H9 (cell line): ENCODE measurements around the gene ATP5PB. TPM values are rescaled to one million over a fixed set of nuclear protein-coding genes. Genes with fewer than 3 reads are reported as not detected.

Experiments
- DNase-seq: peaks from one replicate; pipeline ENCODE4 v3.0.0-alpha.2; 2017
- H2AFZ ChIP-seq: one replicate; pipeline ENCODE4 v1.6.1; 2013; ENCODE audit warnings: mild to moderate bottlenecking, low read length, control low read depth, moderate library complexity
- H2AK5ac ChIP-seq: 2 replicates; pipeline ENCODE4 v1.6.1; 2013; ENCODE audit warnings: low read length, control low read depth, mixed read lengths; ENCODE audit not compliant: insufficient read length
- H2BK120ac ChIP-seq: one replicate; pipeline ENCODE4 v1.6.1; 2013; ENCODE audit warnings: low read depth, mild to moderate bottlenecking, low read length, control low read depth, inconsistent platforms; ENCODE audit not compliant: poor library complexity, severe bottlenecking
- H2BK12ac ChIP-seq: 2 replicates; pipeline ENCODE4 v1.6.1; 2013; ENCODE audit warnings: low read length, control low read depth, mixed read lengths, low read depth; ENCODE audit not compliant: insufficient read length
- H2BK15ac ChIP-seq: 2 replicates; pipeline ENCODE4 v1.6.1; 2013; ENCODE audit warnings: low read depth, low read length, control low read depth
- H2BK20ac ChIP-seq: one replicate; pipeline ENCODE4 v1.6.1; 2013; ENCODE audit warnings: low read depth, mild to moderate bottlenecking, low read length, control low read depth, inconsistent platforms; ENCODE audit not compliant: poor library complexity, severe bottlenecking
- H2BK5ac ChIP-seq: 2 replicates; pipeline ENCODE4 v1.6.1; 2013; ENCODE audit warnings: low read length, control low read depth, mixed read lengths; ENCODE audit not compliant: insufficient read length
- H3K14ac ChIP-seq: 2 replicates; pipeline ENCODE4 v1.6.1; 2013; ENCODE audit warnings: low read length, control low read depth; ENCODE audit not compliant: insufficient read depth
- H3K18ac ChIP-seq: 2 replicates; pipeline ENCODE4 v1.6.1; 2013; ENCODE audit warnings: low read depth, mild to moderate bottlenecking, mixed read lengths, low read length, control low read depth; ENCODE audit not compliant: insufficient read length
- H3K23ac ChIP-seq: 2 replicates; pipeline ENCODE4 v1.6.1; 2013; ENCODE audit warnings: low read length, control low read depth, mixed read lengths, low read depth; ENCODE audit not compliant: insufficient read length
- H3K23me2 ChIP-seq: 2 replicates; pipeline ENCODE4 v1.6.1; 2013; ENCODE audit warnings: low read depth, mild to moderate bottlenecking, mixed read lengths, low read length, control low read depth; ENCODE audit not compliant: insufficient read length, poor library complexity, severe bottlenecking
- H3K27ac ChIP-seq: 2 replicates; pipeline ENCODE4 v1.5.1; 2013; ENCODE audit warnings: low read length, control low read depth, mixed read lengths, low read depth; ENCODE audit not compliant: insufficient read length
- H3K27me3 ChIP-seq: 2 replicates; pipeline ENCODE4 v1.6.1; 2013; ENCODE audit warnings: low read length, control low read depth, inconsistent platforms; ENCODE audit not compliant: insufficient read depth
- H3K4ac ChIP-seq: 2 replicates; pipeline ENCODE4 v1.6.1; 2013; ENCODE audit warnings: low read depth, mild to moderate bottlenecking, control low read depth, inconsistent platforms, low read length, moderate library complexity
- H3K4me1 ChIP-seq: 2 replicates; pipeline ENCODE4 v1.6.1; 2013; ENCODE audit warnings: low read length, control low read depth, inconsistent platforms; ENCODE audit not compliant: insufficient read depth
- H3K4me2 ChIP-seq: 2 replicates; pipeline ENCODE4 v1.6.1; 2013; ENCODE audit warnings: low read length, control low read depth, mixed read lengths; ENCODE audit not compliant: insufficient read length, insufficient read depth
- H3K56ac ChIP-seq: 2 replicates; pipeline ENCODE4 v1.6.1; 2013; ENCODE audit warnings: low read depth, mild to moderate bottlenecking, mixed read lengths, low read length, control low read depth; ENCODE audit not compliant: insufficient read length
- H3K79me1 ChIP-seq: 2 replicates; pipeline ENCODE4 v1.6.1; 2013; ENCODE audit warnings: low read depth, mild to moderate bottlenecking, moderate library complexity, low read length, control low read depth, inconsistent platforms; ENCODE audit not compliant: insufficient read depth, poor library complexity, severe bottlenecking
- H3K79me2 ChIP-seq: 2 replicates; pipeline ENCODE4 v1.6.1; 2013; ENCODE audit warnings: low read length, control low read depth, inconsistent platforms; ENCODE audit not compliant: insufficient read depth
- H3K9ac ChIP-seq: 2 replicates; pipeline ENCODE4 v1.6.1; 2013; ENCODE audit warnings: low read length, control low read depth, mixed read lengths; ENCODE audit not compliant: insufficient read length; ENCODE audit errors: extremely low read depth
- H3K9me3 ChIP-seq: one replicate; pipeline ENCODE4 v1.6.1; 2013; ENCODE audit warnings: low read depth, low read length, inconsistent platforms; ENCODE audit not compliant: control insufficient read depth
- H3T11ph ChIP-seq: one replicate; pipeline ENCODE4 v1.6.1; 2013; ENCODE audit warnings: mild to moderate bottlenecking, low read length, control low read depth, inconsistent platforms
- H4K20me1 ChIP-seq: one replicate; pipeline ENCODE4 v1.6.1; 2013; ENCODE audit not compliant: control insufficient read depth, insufficient read length, insufficient read depth
- H4K5ac ChIP-seq: 2 replicates; pipeline ENCODE4 v1.6.1; 2013; ENCODE audit warnings: low read depth, mild to moderate bottlenecking, mixed read lengths, low read length, control low read depth; ENCODE audit not compliant: insufficient read length
- H4K8ac ChIP-seq: replicated peaks from 2 replicates; pipeline ENCODE4 v1.6.1; 2013; ENCODE audit warnings: low read length, control low read depth, mixed read lengths, low read depth; ENCODE audit not compliant: insufficient read length
- H4K91ac ChIP-seq: 2 replicates; pipeline ENCODE4 v1.6.1; 2013; ENCODE audit warnings: low read depth, mild to moderate bottlenecking, moderate library complexity, mixed read lengths, low read length, control low read depth; ENCODE audit not compliant: insufficient read length
- H3K27ac Mint-ChIP-seq, 3 experiments: 2 replicates in 2 of 3; 3 replicates in 1 of 3; pipeline ENCODE4 v1.8.0; 2020 to 2021; ENCODE audit warnings: mixed read lengths in 3 of 3, mild to moderate bottlenecking in 1 of 3, moderate library complexity in 1 of 3
- H3K27me3 Mint-ChIP-seq: 2 replicates; pipeline ENCODE4 v1.8.0; 2021; ENCODE audit warnings: low read depth, mild to moderate bottlenecking, moderate library complexity, mixed read lengths
- H3K36me3 Mint-ChIP-seq, 3 experiments: 2 replicates in 2 of 3; 3 replicates in 1 of 3; pipeline ENCODE4 v1.8.0; 2020 to 2021; ENCODE audit warnings: low read depth in 3 of 3, mixed read lengths in 3 of 3; ENCODE audit not compliant: insufficient read depth in 1 of 3
- H3K4me1 Mint-ChIP-seq, 2 experiments: 2 replicates each; pipeline ENCODE4 v1.8.0; 2020; ENCODE audit warnings: mixed read lengths in 2 of 2
- H3K4me3 Mint-ChIP-seq, 2 experiments: 2 replicates in 1 of 2; 3 replicates in 1 of 2; pipeline ENCODE4 v1.8.0; 2020 to 2021; ENCODE audit warnings: mild to moderate bottlenecking in 2 of 2, mixed read lengths in 2 of 2, moderate library complexity in 1 of 2
- H3K9me3 Mint-ChIP-seq, 2 experiments: 2 replicates in 1 of 2; 3 replicates in 1 of 2; pipeline ENCODE4 v1.8.0; 2020; ENCODE audit warnings: mild to moderate bottlenecking in 2 of 2, mixed read lengths in 2 of 2, moderate library complexity in 1 of 2
- CTCF ChIP-seq: fragments of 200-600 bp; sonication (generic); conservative IDR thresholded peaks from 3 replicates; pipeline ENCODE4 v1.8.0; 2021; ENCODE audit warnings: antibody characterized with exemption, mild to moderate bottlenecking
- WGBS: extraction: QIAGEN DNeasy Blood & Tissue Kit; methylation state at CpG from one replicate; pipeline ENCODE4 v1.1.7; 2013; ENCODE audit warnings: missing lambda C conversion rate, low lambda C conversion rate, mixed read lengths; ENCODE audit not compliant: insufficient read length; ENCODE audit errors: extremely low coverage; 5-methylcytosine and 5-hydroxymethylcytosine counted together
- total RNA-seq: library from RNA; stranded (reverse); gene quantifications from 2 replicates; pipeline ENCODE4 v1.2.1, GENCODE V29; 2021

The ATP5PB gene
- total RNA-seq, 1 experiment from 2014 or later = 250 TPM

GRCh38 chr1:111419037-111419436 is 30.2 kb upstream of the ATP5PB start:
- Histone ChIP-seq H4K8ac (no peak overlapping the region), H3K4ac (no peak overlapping the region), H3K23ac (no peak overlapping the region), H3K23me2 (no peaks in the 10 kb centered on the region), H3K27me3 (no peaks in the 10 kb centered on the region), H2BK5ac (no peak overlapping the region), H3K79me2 (no peaks in the 10 kb centered on the region), H3K14ac (no peak overlapping the region), H2BK120ac (no peak overlapping the region), H2BK12ac (no peak overlapping the region), H3K9me3 (no peaks in the 10 kb centered on the region), H4K91ac (no peak overlapping the region), H2BK20ac (no peak overlapping the region), H3T11ph (no peak overlapping the region), H3K79me1 (no peaks in the 10 kb centered on the region), H2AFZ (no peak overlapping the region), H3K4me2 (no peak overlapping the region), H3K4me1 (no peaks in the 10 kb centered on the region), H4K20me1 (no peaks in the 10 kb centered on the region), H2BK15ac (no peak overlapping the region), H2AK5ac (no peak overlapping the region), H4K5ac (no peak overlapping the region), H3K18ac (no peak overlapping the region), H3K9ac (no peak overlapping the region), H3K56ac (no peak overlapping the region), H3K27ac (no peak overlapping the region)
- no peaks in the 10 kb centered on the region for H3K36me3 Mint-ChIP-seq
- WGBS = no CpG with 5 or more reads among the region's 1 CpG
- H3K4me1 Mint-ChIP-seq = peaks cover 3 to 7% of the 10 kb centered on the region in 2 experiments
- H3K27ac Mint-ChIP-seq = no peak overlapping the region
- peaks cover 2% of the 10 kb centered on the region for H3K27me3 Mint-ChIP-seq
- no peak for TF ChIP-seq CTCF
- H3K9me3 Mint-ChIP-seq = no peaks in the 10 kb centered on the region
- no peak for DNase-seq
- H3K4me3 Mint-ChIP-seq = no peak overlapping the region
